Measurements from ENCODE around the gene FABP7.

FABP7 gene

DNA sequence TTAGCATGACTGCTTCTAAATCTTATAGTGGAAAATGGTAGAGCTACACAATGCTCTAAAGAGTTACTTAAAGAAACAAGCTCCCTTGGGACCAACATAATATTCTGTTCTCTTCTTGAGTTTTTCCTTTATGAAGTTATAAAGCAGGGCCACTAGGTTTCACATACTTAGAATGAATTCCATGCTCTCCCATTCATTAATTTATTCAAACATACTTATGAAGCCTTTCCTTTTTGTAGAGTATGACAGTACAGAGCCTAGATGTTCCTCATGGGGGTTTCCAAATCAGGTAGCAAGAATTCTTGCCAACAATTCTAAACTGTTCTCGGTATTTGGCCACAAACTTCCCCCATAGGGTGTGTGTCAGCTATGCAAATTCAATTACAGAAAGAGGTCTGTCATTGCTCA is 20.6 kb upstream of the FABP7 start:
- DNase-seq (ENCODE audit: low spot score): no peak

DNA sequence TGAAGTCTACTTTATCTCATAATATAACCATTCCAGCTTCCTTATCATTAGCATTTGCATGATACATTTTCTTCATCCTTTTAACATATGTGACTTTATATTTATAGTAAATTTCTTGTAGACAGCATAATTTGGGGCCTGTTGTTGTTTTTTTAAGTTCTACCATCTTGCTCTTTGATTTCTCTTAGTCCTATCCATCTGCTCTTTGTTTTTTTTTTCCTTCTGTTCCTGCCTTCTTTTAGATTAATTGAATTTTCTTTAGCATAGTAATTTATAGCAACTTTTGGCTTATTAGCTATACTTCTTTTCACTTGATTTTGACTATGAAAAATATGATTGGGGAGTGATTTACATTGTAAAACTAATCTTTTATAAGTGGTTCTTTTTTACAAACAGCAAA is 19.2 kb upstream of the FABP7 start:
- DNase-seq (ENCODE audit: low spot score): no peak

DNA sequence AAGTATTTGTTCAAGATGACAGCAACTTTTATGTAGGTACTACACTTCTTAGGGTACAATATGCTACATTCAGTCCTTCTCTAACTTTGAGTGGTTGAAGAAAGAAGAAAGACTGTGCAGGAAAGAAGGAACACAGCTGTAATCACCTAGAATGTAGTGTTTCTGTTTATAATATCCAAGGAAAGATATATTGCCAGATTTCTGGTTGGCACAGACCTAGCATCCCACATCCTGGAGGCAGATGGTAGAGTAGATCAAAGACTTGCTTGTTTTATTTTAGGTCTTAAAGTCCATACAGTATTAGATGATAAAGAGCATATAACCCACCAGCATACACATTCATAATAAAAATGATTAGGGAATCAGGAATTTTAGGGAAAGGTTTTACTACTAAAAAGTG is 13.3 kb upstream of the FABP7 start:
- DNase-seq (ENCODE audit: low spot score): no peak

GRCh38 chr6:122770835-122771601 is 8.5 kb upstream of the FABP7 start:
- DNase-seq (ENCODE audit: low spot score): no peak

DNA sequence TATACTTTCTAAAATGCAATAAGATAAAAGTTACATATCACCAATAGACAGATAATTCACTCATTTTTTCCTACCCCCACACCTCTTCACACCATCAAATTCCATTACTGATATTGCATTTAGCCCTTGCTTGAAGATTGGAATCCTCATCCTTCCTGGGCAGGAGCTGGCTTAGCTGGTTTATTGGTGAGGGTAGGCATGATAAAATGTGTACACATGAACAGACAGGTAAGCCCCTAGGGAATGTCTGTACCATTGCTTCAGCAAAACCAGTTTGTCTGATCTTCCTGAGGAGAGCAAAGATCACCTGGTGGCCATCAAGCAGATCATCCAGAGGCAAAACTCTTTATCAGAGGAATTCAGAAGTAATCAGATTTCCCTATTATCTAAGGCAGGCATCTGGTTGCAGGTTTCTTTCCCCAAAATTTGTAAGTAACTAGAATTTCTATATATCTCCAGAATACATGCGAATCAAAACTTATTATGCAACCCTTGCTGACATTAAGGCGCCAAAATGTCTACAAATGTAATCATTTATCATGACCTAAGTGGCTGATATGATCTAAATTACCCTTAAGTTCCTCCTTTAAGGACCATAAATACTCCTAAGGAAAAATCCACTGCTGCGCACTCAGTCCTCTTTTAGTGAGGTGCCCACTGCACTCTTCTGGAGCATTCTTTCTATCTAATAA is 6.6 kb upstream of the FABP7 start:
- no peak for DNase-seq (ENCODE audit: low spot score)

DNA sequence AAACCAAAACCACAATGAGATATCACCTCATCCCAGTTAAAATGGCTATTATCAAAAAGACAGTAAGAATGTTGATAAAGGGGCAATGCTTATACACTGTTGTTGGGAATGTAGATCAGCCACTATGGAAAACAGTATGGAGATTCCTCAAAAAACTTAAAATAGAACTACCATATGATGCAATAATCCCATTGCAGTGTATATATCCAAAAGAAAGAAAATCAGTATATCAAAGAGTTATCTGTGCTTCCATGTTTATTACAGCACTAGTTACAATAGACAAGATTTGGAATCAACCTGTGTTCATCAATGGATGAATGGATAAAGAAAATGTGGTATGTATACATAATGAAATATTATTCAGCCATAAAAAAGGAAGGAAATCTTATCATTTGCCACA is 3.5 kb upstream of the FABP7 start:
- no peak for DNase-seq (ENCODE audit: low spot score)

DNA sequence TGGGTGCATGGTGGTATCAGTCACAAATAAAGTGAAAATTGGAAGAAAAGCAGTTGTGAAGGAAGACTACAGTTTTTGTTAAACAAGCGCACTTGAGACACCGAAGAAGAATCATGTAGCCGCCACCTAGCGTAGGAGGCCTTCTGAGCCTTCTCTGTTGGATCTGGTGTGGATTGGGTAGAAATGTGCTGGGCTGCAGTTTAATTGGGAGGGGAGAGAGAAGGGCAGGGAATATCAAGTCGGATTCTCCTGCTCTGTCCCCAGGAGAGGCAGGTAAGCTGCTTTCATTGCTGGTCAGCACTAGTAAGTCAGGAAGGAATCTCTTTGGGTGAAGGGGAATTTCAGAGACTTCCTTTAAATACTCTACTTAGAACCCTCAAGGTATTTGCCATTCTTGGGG is 1.2 kb upstream of the FABP7 start:
- DNase-seq (ENCODE audit: low spot score): no peak

DNA sequence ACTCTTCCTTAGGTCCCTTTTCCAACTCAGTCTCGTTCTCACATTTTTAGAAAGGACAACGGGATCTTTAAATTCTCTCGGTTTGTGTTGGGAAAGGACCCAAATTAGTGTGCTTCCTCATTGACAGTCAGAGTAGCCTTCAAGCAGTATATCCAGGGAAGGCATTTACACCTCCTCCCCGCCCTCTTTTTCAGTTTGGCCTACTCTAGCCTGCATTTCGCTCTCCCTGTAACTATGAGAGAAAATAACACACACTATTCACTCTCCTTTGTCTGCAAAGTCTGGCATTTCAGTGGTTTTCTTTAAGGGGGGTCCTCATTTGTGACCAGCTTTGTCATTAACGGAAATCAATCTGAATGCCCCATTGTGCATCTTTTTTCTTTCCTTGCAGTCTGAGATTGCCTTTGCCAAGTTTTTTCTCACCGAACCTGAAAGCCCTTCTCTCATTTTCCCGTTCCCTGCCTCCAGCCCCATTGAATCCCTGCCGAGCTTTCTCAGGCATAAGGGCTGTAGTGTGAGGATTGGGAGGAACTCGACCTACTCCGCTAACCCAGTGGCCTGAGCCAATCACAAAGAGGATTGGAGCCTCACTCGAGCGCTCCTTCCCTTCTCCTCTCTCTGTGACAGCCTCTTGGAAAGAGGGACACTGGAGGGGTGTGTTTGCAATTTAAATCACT is 393 bp upstream of the FABP7 start:
- no peak for DNase-seq (ENCODE audit: low spot score)

DNA sequence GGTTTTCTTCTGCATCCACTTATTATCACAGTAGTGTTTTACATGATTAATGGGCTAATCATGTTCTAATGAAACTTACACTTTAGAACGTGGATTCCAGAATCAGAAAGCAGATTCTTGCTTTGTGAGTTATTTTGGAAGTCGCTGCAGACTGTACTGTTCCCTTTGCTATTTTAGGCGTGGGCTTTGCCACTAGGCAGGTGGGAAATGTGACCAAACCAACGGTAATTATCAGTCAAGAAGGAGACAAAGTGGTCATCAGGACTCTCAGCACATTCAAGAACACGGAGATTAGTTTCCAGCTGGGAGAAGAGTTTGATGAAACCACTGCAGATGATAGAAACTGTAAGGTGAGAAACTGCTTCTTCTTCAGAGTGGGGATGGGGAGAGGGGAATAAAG is 598 bp downstream of the FABP7 start:
- DNase-seq (ENCODE audit: low spot score): no peak

- no peak for DNase-seq (ENCODE audit: low spot score)
These were observed 2.2 kb downstream of the FABP7 start for GRCh38 chr6:122781716-122782115.

DNA sequence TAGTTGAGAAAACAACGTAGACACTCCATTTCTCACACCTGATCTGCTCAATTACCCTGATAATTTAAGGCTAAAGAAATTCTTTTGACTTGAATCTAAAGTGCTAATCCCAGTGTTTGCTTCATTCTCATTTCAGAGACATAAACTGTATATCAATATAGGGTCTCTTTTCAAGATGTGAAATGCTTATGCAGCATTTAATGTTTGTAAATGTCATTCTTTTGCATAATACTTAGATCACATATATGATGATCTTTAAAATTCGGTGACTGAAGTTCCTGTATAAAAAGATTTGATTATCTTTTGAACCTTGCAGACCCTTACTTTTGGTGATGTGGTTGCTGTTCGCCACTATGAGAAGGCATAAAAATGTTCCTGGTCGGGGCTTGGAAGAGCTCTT is 3.9 kb downstream of the FABP7 start:
- no peak for DNase-seq (ENCODE audit: low spot score)

DNA sequence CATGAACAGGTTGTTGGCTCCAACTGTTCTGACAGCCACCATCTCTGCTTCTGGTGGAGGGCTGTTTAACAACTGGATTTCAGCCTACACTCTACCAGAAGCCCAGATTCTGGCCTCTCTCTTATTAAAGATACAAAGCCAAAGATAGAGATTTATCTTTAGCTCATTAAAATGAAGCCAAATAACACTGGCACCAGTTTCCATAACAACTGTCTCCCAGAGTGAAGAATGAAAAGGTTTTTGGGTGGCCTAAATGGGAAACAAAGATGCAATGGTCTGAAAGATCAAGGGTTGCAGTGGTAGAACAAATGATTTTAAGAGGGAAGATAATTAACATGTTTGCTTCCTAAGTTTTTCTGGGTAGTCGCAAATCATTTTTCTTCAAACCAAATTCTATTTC is 6.4 kb downstream of the FABP7 start:
- DNase-seq (ENCODE audit: low spot score): no peak

DNA sequence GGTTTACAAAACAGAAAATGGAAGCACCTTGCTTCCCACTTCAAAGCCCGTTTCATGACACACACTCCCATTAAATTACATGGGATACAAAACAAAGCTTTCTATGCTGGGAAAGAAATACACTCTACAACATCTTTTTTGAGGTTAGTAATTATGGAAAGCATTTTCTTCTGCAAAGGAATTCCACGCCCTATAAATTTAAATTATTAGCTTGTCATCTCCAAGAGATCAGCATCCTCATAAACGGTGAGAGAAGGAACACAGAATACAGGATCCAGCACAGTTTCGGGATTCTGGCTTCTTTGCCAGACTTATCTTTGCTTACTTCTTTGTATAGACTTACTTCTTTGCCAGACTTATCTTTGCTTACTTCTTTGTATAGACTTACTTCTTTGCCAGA is 8.2 kb downstream of the FABP7 start:
- no peak for DNase-seq (ENCODE audit: low spot score)

DNA sequence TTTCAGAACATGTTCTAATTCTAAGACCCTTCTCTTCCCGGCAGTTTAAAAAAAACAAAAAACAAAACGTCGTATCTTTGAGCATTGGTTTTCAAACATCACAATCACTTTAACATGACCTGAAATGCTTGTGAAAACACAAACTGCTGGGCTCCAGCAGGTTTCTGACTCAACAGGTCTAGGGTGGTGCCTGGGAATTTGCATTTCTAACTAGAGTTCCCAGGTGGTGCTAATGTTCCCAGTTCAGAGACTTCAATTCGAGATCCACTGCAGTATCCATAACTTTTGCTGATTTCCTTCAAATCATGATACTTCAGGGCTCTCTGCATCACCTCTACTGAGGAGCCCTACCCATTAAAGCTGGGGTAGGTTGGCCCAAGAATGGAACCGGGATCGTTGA is 8.7 kb downstream of the FABP7 start:
- DNase-seq (ENCODE audit: low spot score): no peak

DNA sequence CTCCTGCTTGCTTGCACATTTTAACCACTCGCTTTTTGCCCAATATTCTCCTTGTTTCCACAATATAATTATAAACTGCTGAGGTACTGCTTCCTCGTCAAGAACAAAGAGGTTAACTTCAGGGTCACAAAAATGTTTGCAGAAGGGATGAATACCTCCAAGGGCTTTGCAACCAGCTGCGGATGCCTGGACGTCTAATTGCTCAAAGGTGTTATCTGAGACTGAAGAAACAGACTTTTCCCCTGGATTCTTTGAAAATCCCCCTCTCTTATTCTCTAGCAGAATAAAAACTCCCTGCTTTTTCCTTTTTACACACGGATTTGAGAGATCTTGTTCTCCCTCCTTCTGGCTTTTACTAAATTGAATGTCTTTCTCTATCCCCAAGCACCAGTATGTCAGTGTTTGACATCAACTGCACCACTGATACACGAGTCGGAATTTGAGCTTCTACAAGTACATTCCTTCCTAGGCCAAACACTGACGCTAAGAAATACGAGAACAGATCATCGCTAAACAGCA is 9.2 kb downstream of the FABP7 start:
- DNase-seq (ENCODE audit: low spot score): no peak

GRCh38 chr6:122789182-122790027 is 9.9 kb downstream of the FABP7 start, which contains the start of gene SMPDL3A:
SMPDL3A (plus strand) TSS chr6:122789258; CDS start chr6:122789347, 89 bp downstream.
- DNase-seq (ENCODE audit: low spot score): peak; percentile 64

DNA sequence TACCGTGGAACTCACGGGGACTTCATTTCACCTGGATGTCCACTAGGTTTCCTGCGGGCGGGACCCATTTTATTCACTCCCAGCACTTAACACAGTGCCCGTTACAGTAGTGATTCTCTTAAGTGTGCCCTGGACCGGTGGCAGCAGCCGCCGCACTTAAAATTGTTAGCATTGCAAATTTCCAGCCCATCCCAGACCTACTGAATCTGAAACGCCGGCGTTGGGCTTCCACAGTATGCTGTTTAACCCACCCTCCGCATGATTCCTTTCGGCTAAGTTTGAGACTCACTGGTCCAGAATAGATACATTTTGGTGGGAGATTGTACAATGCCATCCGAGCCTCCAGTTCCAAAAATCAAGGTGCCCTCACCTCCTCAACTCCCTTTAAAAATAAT is 10.5 kb downstream of the FABP7 start:
- no peak for DNase-seq (ENCODE audit: low spot score)

DNA sequence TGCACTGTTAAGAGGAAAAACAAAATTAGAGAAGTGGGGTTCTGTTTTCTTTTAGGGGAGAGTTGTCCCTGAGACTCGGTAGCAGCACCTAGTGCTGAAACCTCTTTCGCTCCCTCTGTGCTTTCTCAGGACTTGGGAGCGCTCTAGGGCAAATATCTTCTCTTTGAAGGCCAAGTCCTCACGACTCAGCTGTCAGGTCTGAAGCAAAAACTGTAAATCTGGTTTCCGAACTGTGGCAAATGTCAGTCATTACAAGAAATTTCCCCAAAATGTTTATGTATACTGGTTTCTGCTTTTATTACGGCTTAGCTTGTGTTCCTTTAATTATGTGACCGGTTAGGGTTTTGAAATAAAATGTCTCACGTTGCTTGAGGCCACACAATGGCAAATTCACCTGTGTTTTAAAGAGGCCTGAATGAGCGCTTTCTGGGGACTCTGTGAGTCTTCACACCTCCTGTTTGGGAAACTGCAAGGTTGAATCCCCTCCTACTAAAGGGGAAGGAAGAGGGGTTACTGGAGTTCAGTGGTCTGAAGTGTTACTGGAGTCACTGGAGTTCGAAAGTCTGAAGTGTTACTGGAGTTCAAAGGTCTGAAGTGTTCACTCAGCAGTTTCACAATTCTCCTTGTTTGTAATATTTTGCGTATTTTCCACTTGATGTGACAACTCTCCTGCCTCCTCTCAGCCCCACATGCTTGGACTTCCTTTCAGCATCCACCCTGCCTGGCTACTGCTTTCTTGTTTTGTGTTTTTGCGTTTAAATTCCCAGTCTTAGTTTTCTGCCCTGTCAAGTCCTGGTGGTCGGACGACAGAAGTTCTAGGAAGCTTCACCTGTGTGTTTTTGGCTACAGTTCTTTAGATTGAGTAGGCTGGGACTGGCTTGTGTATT is 11.2 kb downstream of the FABP7 start:
- DNase-seq (ENCODE audit: low spot score): peak; percentile 32

GRCh38 chr6:122791310-122791679 is 11.8 kb downstream of the FABP7 start:
- DNase-seq (ENCODE audit: low spot score): no peak

- DNase-seq (ENCODE audit: low spot score): no peak
These were observed 13.2 kb downstream of the FABP7 start for GRCh38 chr6:122792766-122793165.

- no peak for DNase-seq (ENCODE audit: low spot score)
These were observed 18.0 kb downstream of the FABP7 start for GRCh38 chr6:122797537-122797936.
